Measurements from ENCODE around the gene PDZD7.

The PDZD7 gene

DNA sequence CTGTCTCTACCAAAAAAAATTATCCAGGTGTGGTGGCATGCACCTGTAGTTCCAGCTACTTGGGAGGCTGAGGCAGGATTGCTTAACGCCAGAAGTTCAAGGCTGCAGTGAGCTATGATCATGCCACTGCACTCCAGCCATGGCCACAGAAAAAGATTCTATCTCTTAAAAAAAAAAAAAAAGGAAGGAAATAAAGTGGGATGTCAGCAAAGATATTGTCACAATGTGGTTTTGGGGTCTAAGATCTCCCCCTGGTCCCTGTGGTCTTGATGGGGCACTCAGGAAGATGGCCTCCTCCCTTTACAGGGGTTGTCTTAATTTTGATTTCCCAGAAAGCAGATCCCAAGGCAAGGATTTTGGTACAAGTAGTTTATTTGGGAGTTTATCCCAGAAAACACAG is 23.4 kb upstream of the PDZD7 start:
- Histone ChIP-seq H3K4me1 (ENCODE audit: insufficient read depth, low read length) (peaks cover 6% of the 10 kb centered on the region), H3K36me3 (ENCODE audit: insufficient read depth, low read length) (no peaks in the 10 kb centered on the region), H3K9ac (ENCODE audit: low read depth, low read length) (no peak overlapping the region), H3K9me3 (ENCODE audit: control insufficient read depth, insufficient read depth, low read length) (no peaks in the 10 kb centered on the region)

DNA sequence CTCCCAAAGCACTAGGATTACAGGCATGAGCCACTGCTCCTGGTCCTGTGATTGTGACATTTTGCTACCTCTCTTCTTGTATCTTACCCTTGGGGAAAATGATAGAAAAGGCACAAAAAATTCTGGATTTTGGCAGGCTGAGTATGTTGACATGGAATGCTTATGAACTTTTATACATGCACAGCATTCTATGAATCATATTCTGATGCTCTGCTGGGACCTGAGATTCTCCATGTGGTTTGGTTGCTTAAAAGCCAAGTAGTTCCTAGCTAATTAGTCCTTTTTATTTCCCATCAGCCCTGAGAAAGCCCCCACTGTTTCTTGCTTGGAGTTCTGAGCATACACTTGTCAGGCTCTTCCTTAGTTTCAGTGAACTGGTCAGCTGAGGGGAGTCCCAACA is 22.6 kb upstream of the PDZD7 start:
- Histone ChIP-seq H3K36me3 (ENCODE audit: insufficient read depth, low read length) (no peaks in the 10 kb centered on the region), H3K9me3 (ENCODE audit: control insufficient read depth, insufficient read depth, low read length) (no peaks in the 10 kb centered on the region), H3K9ac (ENCODE audit: low read depth, low read length) (no peak overlapping the region), H3K4me1 (ENCODE audit: insufficient read depth, low read length) (peaks cover 6% of the 10 kb centered on the region)

DNA sequence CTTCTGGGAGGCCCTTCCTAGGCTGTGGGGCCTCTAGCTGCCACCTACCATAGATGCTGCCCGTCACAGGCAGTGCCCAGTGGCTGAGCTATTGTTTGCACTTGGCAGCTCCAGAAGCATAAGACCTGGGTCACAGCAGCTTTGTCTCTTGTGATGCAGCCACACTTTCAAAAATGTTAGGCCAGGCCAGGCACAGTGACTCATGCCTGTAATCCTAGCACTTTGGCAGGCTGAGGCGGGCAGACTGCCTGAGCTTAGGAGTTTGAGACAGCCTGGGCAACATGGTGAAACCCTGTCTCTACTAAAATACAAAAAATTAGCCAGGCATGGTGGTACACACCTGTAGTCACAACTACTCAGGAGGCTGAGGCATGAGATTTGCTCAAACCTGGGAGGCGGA is 21.4 kb upstream of the PDZD7 start:
- Histone ChIP-seq H3K9ac (ENCODE audit: low read depth, low read length) (no peak overlapping the region), H3K9me3 (ENCODE audit: control insufficient read depth, insufficient read depth, low read length) (no peaks in the 10 kb centered on the region), H3K36me3 (ENCODE audit: insufficient read depth, low read length) (no peaks in the 10 kb centered on the region), H3K4me1 (ENCODE audit: insufficient read depth, low read length) (peaks cover 6% of the 10 kb centered on the region)

DNA sequence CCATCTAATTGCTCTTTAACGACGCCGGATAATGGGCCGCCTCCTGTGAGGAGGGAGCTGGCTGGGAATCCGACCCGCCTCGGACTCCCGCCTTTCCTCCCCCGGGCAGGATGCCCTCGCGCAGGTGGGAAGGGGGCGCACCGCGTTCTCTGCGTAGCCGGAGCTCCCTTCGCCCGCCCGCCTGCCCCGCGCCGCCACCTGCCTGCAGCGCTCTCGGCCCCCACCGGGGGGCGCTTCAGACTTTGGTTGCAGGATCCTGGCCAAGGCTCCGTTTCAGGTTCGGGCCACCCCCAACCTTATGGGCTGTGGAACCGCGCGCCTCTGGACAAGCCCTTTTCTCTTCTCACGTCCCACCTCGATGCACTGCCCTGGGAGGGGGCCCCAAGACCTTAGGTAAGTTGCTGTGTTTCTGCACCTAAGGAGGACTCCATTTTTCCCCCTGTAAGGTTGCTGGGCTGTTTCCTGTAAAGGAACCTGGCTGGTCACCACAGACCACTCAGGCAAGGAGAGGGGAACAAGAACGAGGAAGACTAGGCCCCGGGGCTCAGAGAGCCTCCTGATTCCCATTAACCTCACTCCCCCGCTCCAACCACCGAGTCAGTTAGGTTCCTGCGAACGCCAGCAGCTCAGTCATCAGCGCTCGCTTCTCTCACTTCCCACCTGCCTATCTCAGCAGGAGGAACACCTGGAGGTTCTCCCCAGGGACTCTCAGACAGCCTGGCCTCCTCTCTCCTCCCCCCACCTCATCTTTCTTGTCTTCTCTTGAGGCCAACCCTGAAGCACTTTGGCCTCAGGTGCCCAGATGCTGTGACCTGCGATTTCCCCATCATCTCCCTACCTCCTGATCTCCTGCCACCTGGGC is 19.5 kb upstream of the PDZD7 start:
- no peaks in the 10 kb centered on the region for H3K36me3 ChIP-seq (ENCODE audit: insufficient read depth, low read length)
- peak overlapping the region; percentile 37 for H3K9ac ChIP-seq (ENCODE audit: low read depth, low read length)
- H3K4me1 ChIP-seq (ENCODE audit: insufficient read depth, low read length): peaks cover 6% of the 10 kb centered on the region
- no peaks in the 10 kb centered on the region for H3K9me3 ChIP-seq (ENCODE audit: control insufficient read depth, insufficient read depth, low read length)

DNA sequence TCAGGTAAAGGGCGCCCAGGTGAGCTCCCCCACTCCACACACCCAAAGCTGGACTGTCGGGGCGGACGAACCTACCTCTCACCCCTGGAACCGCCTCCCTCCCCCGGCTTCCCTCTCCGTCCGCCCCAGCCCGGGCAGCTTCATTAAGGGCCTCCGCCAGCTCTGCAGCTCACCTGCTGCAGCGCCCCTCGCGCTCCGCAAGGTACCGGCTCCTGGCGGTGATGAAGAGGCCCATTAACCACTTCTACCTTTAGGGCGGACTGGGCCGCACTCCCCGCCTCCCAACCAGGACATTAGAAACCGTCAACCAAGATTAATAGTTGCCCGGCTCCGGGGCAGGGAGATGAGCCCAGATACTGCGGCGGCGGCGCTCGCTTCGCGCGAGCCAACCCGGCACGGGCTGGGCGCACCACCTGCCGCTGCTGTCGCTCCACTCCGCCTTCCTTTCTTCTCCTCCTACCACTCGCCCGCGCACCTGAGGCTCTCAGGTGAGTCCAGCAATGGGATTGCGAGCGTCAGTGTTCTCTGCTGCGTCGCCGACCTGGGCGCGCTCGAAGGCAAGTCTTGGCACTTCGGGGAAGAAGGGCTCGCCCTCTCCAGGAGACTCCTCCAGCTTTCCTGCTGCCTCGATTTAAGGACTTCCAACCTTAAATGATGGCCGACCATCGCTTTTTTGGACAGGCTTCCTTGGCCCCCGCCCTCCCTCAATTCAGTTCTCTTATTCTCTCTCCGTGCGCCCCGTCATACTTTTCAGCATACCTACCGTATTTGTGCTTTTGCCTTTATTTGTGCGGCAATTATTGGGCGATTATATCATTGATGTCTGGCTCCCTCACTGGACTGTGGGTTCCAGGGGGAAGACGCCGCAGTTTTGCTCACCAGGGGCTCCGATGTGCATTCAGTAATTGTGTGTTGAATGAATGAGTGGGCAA is 17.3 kb upstream of the PDZD7 start:
- peak overlapping the region; percentile 25; the same call in 1 of the 2 replicates for H3K9ac ChIP-seq (ENCODE audit: low read depth, low read length)
- no peaks in the 10 kb centered on the region for H3K9me3 ChIP-seq (ENCODE audit: control insufficient read depth, insufficient read depth, low read length)
- H3K4me1 ChIP-seq (ENCODE audit: insufficient read depth, low read length): peaks cover 9% of the 10 kb centered on the region
- no peaks in the 10 kb centered on the region for H3K36me3 ChIP-seq (ENCODE audit: insufficient read depth, low read length)

DNA sequence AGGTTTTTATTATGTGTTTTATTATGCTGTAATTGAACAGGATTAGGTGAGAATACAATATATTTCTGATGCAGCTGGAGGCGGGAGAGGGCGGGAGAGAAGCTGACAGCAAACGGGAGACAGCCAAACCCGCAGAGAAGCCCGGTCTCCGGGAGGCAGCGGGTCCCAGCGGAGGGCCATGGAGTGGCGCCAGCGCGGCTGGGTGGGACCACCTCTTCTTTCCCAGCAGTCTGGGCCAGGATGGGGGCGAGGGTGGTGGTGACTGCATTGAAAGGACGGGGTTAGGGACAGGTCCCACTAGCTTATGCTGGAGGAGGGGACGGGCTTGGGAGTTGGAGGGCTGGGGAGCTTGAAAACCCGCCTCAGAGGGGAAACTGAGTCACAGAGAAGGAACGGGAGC is 16.3 kb upstream of the PDZD7 start:
- Histone ChIP-seq H3K36me3 (ENCODE audit: insufficient read depth, low read length) (no peaks in the 10 kb centered on the region), H3K9ac (ENCODE audit: low read depth, low read length) (no peak overlapping the region; the same call in 1 of the 2 replicates), H3K4me1 (ENCODE audit: insufficient read depth, low read length) (peaks cover 12% of the 10 kb centered on the region), H3K9me3 (ENCODE audit: control insufficient read depth, insufficient read depth, low read length) (no peaks in the 10 kb centered on the region)

DNA sequence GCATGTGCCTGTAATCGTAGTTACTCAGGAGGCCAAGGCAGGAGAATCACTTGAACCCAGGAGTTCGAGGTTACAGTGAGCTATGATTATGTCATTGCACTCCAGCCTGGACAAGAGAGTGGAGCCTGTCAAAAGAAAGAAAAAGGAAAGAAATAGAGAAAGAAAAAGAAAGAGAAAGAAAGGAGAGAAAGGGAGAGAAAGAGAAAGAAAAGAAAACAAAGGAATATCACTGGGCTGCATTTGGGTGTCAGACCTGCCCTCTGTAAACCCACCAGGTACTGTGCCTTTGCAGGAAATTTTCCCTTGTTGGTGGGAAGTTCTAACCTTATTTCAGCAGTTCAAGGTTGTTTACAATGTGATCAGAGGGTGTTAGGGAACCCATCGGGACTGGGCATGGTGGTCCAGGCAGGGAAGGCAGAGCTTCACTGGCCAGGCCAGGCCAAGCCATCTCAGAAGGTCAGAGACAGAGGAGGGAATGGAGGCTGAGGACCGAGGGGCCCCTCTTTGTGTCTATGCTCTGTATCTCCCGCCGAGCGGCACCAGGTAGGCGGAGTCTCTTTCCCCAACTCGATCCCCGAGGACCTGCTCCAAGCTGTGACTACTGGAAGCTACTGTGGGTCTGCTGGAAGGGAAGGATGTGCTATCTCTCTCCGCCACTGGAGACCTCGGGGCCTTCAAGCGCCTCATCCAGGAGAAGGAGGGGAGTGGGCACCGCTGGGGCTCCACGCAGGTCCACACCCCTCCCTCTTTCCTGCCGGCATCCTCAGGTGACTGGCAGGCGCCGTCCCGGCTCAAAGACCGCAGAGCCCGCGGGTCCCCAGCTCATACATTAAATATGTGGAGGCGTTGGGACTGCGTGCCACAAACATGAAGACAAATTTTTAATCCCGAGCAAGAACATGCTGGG is 15.7 kb upstream of the PDZD7 start:
- H3K36me3 ChIP-seq (ENCODE audit: insufficient read depth, low read length): no peaks in the 10 kb centered on the region
- no peak overlapping the region; the same call in 1 of the 2 replicates for H3K9ac ChIP-seq (ENCODE audit: low read depth, low read length)
- peaks cover 13% of the 10 kb centered on the region for H3K4me1 ChIP-seq (ENCODE audit: insufficient read depth, low read length)
- H3K9me3 ChIP-seq (ENCODE audit: control insufficient read depth, insufficient read depth, low read length): no peaks in the 10 kb centered on the region

DNA sequence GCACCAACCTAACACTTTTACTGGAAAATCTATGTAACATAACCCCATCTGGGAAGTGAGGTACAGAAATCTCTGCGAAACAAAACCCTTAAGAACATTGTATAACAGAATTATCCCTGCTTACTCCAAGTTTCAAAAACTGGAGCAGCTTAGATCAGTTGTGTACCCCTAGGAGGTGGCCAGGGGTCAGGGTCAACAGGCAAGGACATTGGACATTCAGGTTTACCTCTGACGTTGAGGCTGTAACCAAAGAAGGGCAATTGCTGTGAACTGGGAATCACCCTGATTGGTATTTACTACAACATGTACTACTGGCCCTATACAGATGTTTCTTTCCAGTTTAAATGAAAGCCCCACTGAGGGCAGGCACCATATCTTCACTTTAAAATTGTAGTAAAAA is 13.2 kb upstream of the PDZD7 start:
- H3K9me3 ChIP-seq (ENCODE audit: control insufficient read depth, insufficient read depth, low read length): no peaks in the 10 kb centered on the region
- peaks cover 7% of the 10 kb centered on the region; the same call in 1 of the 2 replicates for H3K4me1 ChIP-seq (ENCODE audit: insufficient read depth, low read length)
- no peak overlapping the region for H3K9ac ChIP-seq (ENCODE audit: low read depth, low read length)
- no peaks in the 10 kb centered on the region for H3K36me3 ChIP-seq (ENCODE audit: insufficient read depth, low read length)

DNA sequence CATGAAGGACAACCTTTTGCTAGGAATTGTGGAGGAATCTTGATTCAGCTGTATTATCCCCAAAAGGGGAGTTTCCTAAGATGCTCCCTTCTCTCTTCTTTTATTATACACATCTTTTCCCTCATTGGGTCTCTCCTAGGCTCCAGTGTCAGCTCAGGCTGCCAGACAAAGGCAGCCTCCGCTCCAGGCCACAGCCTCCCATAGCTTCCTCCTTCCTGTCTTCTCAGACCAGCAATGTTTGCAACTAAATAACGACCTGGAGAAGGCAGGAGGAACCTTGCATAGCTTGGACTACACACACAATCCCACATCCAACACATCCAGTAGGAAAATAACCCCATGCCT is 12.4 kb upstream of the PDZD7 start:
- H3K9ac ChIP-seq (ENCODE audit: low read depth, low read length): peak overlapping the region; percentile 59
- no peaks in the 10 kb centered on the region for H3K9me3 ChIP-seq (ENCODE audit: control insufficient read depth, insufficient read depth, low read length)
- no peaks in the 10 kb centered on the region for H3K36me3 ChIP-seq (ENCODE audit: insufficient read depth, low read length)
- H3K4me1 ChIP-seq (ENCODE audit: insufficient read depth, low read length): peaks cover 7% of the 10 kb centered on the region; the same call in 1 of the 2 replicates

DNA sequence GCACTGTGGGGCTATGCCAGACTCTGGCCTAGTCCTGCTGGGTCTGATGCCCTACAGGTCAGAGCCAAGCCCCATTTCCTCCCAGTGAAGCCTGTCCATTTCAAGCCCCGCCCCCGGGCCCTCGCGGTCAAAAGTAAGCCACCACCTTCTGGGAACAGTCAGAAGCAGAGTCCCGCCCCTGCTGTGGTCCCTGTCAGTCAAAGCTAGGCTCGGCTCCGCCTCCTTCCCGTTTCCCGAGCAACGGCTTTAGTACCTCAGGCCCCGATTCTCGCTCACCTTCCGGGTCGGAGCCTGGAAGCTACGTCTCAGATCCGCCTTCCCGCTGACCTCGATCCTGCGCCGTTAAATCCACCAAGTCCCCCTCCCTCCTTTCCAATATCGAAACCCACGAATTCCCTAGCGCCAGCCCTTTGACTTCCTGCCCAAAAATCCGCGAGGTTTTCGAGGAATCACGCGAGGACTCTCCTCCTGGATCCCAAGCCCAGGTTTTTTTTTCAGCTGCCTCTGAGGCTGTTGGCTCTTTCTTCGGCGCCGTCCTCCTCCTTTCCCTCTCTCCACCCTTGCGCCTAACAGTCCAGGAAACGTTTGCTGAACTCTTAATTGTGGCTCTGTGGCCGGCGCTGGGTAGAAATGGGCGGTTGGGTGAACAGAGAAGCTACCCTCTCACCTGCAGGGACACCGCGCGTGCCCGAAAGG is 11.9 kb upstream of the PDZD7 start:
- H3K9me3 ChIP-seq (ENCODE audit: control insufficient read depth, insufficient read depth, low read length): no peaks in the 10 kb centered on the region
- peaks cover 7% of the 10 kb centered on the region; the same call in 1 of the 2 replicates for H3K4me1 ChIP-seq (ENCODE audit: insufficient read depth, low read length)
- H3K9ac ChIP-seq (ENCODE audit: low read depth, low read length): peak overlapping the region; percentile 59
- no peaks in the 10 kb centered on the region for H3K36me3 ChIP-seq (ENCODE audit: insufficient read depth, low read length)

DNA sequence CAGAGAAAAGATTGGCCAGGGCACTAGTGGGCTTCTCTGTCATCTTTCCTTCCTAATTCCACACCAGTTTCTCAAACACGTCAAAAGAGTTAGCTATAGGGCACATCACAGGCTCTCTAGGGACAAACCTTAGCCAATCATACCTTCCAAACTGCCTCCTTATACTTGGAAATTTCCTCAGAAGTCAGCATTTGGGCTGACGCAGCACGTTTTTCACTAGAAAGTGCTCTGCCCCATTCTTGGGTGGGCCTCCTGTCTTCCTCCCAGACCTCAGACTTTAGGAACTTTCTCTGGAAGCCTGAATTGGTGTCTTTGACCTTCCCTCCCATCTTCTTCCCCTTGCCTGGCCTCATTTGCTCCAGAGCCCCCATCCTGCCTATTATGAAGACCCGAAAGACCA is 11.2 kb upstream of the PDZD7 start:
- Histone ChIP-seq H3K9me3 (ENCODE audit: control insufficient read depth, insufficient read depth, low read length) (no peaks in the 10 kb centered on the region), H3K36me3 (ENCODE audit: insufficient read depth, low read length) (no peaks in the 10 kb centered on the region), H3K9ac (ENCODE audit: low read depth, low read length) (no peak overlapping the region), H3K4me1 (ENCODE audit: insufficient read depth, low read length) (peaks cover 7% of the 10 kb centered on the region; the same call in 1 of the 2 replicates)

DNA sequence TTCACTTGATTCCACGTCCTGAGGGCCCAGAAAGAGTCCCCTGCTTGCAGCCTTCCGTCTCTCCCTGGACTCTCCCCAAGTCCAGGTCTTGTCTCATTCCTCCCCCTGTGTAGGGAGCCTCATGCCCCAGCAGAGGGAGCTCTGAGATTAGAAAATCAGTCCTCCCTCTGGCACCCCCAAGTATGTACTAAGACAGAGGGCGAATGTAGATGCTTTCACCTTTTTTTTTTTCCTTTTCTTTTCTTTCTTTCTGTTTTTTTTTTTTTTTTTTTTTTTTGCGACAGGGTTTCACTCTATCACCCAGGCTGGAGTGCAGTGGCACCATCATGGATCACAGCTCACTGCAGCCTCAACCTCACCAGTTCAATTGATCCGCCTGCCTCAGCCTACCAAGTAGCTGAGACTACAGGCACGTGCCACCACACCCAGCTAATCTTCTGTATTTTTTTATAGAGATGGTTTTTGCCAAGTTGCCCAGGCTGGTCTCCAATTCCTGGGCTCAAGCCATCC is 10.4 kb upstream of the PDZD7 start:
- H3K9me3 ChIP-seq (ENCODE audit: control insufficient read depth, insufficient read depth, low read length): no peaks in the 10 kb centered on the region
- H3K36me3 ChIP-seq (ENCODE audit: insufficient read depth, low read length): no peaks in the 10 kb centered on the region
- no peak overlapping the region for H3K9ac ChIP-seq (ENCODE audit: low read depth, low read length)
- peaks cover 7% of the 10 kb centered on the region; the same call in 1 of the 2 replicates for H3K4me1 ChIP-seq (ENCODE audit: insufficient read depth, low read length)

DNA sequence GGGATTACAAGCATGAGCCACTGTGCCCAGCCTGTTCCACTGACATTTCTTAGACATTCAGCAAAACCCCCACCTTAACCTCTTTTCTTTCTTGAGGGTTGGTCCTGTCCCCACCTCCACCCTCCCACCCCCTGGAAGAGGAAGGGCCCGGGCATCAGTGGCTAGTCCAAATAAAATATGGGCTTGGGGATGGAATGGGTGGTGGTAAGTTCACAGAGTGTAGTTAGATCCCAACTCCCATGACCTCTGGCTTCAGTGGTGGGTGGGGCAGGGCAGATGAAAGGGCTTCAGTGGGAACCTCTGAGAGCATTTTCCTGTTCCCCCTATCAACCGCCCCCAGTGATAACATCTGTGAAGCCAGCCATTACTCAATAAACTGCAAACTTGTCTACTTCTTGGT is 9.9 kb upstream of the PDZD7 start:
- Histone ChIP-seq H3K9ac (ENCODE audit: low read depth, low read length) (no peak overlapping the region), H3K4me1 (ENCODE audit: insufficient read depth, low read length) (peaks cover 7% of the 10 kb centered on the region; the same call in 1 of the 2 replicates), H3K9me3 (ENCODE audit: control insufficient read depth, insufficient read depth, low read length) (no peaks in the 10 kb centered on the region), H3K36me3 (ENCODE audit: insufficient read depth, low read length) (no peaks in the 10 kb centered on the region)

All from ES-I3 (cell line).